Suprapubic skin (tissue), 4 donors: Measurements from ENCODE around the gene WDR4. TPM values are rescaled to one million over a fixed set of nuclear protein-coding genes. Genes with fewer than 3 reads are reported as not detected.
"Not testable (repeated sequence)": the region's sequence is repeated elsewhere in the genome, so short reads cannot be mapped to it uniquely, and the experiment has no call there.

ENCODE experiments used
- DNase-seq, 2 donors: peaks; one replicate each; pipeline ENCODE4 v3.0.0-alpha.2; 2019; ENCODE audit warnings: low spot score in 2 of 2
- H3K27ac ChIP-seq: fragments of 200-600 bp; sonication (generic); one replicate; pipeline ENCODE4 v1.5.1; 2019
- H3K27me3 ChIP-seq: fragments of 200-600 bp; sonication (generic); one replicate; pipeline ENCODE4 v1.5.1; 2019
- H3K36me3 ChIP-seq: fragments of 200-600 bp; sonication (generic); one replicate; pipeline ENCODE4 v1.5.1; 2019
- H3K4me1 ChIP-seq: fragments of 200-600 bp; sonication (generic); one replicate; pipeline ENCODE4 v1.5.1; 2019
- H3K4me3 ChIP-seq: fragments of 200-600 bp; sonication (generic); one replicate; pipeline ENCODE4 v1.5.1; 2019; ENCODE audit warnings: mild to moderate bottlenecking
- H3K9me3 ChIP-seq: fragments of 200-600 bp; sonication (generic); one replicate; pipeline ENCODE4 v1.5.1; 2019
- CTCF ChIP-seq, 2 donors: fragments of 200-600 bp in 1 of 2; fragments of 450-650 bp in 1 of 2; sonication (generic) in 1 of 2; IDR thresholded peaks; one replicate each; pipeline ENCODE4 v1.5.1; 2016 to 2019; ENCODE audit warnings: antibody characterized with exemption in 2 of 2, mild to moderate bottlenecking in 1 of 2, moderate library complexity in 1 of 2
- EP300 ChIP-seq: sonication (generic); formaldehyde crosslinking; IDR thresholded peaks from one replicate; pipeline ENCODE4 v1.6.1; 2017; ENCODE audit warnings: antibody characterized with exemption
- POLR2A ChIP-seq, 2 donors: fragments of 450-650 bp; IDR thresholded peaks; one replicate each; pipeline ENCODE4 v1.6.1; 2017; ENCODE audit warnings: antibody characterized with exemption in 2 of 2, mild to moderate bottlenecking in 2 of 2, moderate library complexity in 2 of 2
- POLR2AphosphoS5 ChIP-seq, 3 donors: sonication (generic); formaldehyde crosslinking; IDR thresholded peaks; one replicate each; pipeline ENCODE4 v1.6.1; 2017; ENCODE audit warnings: antibody characterized with exemption in 3 of 3
- WGBS: methylation state at CpG from one replicate; pipeline ENCODE4 v1.1.5; 2018; 5-methylcytosine and 5-hydroxymethylcytosine counted together
- total RNA-seq, 4 donors: library from RNA; depleted of rRNA; stranded (reverse); fragments of >200 nt; gene quantifications; one replicate each; pipeline ENCODE4 v1.1.0, GENCODE V29; 2016

Gene WDR4
- total RNA-seq, 4 donors from 2014 or later, result 10.1 to 18.7 (median 14.1) TPM

- Histone ChIP-seq H3K4me3 (no peak overlapping the region), H3K9me3 (no peaks in the 10 kb centered on the region), H3K4me1 (no peaks in the 10 kb centered on the region), H3K27me3 (peaks cover 6% of the 10 kb centered on the region), H3K36me3 (no peaks in the 10 kb centered on the region), H3K27ac (no peak overlapping the region)
- no peak for TF ChIP-seq CTCF (IDR thresholded peaks at IDR 0.05)
- TF ChIP-seq POLR2AphosphoS5 (IDR thresholded peaks at IDR 0.05), result no peak
- no peak for TF ChIP-seq POLR2A (IDR thresholded peaks at IDR 0.05)
- TF ChIP-seq EP300, result no peak
- WGBS, result 72% methylated on average over 14 of the region's 14 CpGs
- DNase-seq, result no peak
Measured at GRCh38 chr21:42806509-42807140, 72.7 kb downstream of the WDR4 start.

- H3K27me3 ChIP-seq, H3K4me3 ChIP-seq, H3K27ac ChIP-seq, H3K4me1 ChIP-seq, H3K9me3 ChIP-seq, DNase-seq, H3K36me3 ChIP-seq: not testable (repeated sequence)
- 82% methylated on average over 6 of the region's 6 CpGs for WGBS
Measured at GRCh38 chr21:42801616-42802015, 77.7 kb downstream of the WDR4 start.

- Histone ChIP-seq H3K27ac (no peak overlapping the region), H3K27me3 (no peaks in the 10 kb centered on the region), H3K9me3 (no peaks in the 10 kb centered on the region), H3K4me3 (no peak overlapping the region), H3K36me3 (no peaks in the 10 kb centered on the region), H3K4me1 (no peaks in the 10 kb centered on the region)
- no peak for TF ChIP-seq POLR2AphosphoS5 (IDR thresholded peaks at IDR 0.05)
- no peak for TF ChIP-seq POLR2A (IDR thresholded peaks at IDR 0.05)
- no peak for TF ChIP-seq EP300
- no peak for TF ChIP-seq CTCF (IDR thresholded peaks at IDR 0.05)
- WGBS, result 83% methylated on average over 5 of the region's 5 CpGs
- peak in 1 of 2 donors; percentile 14 for DNase-seq
Measured at GRCh38 chr21:42799948-42800347, 79.4 kb downstream of the WDR4 start.

GRCh38 chr21:42799516-42799915 is 79.8 kb downstream of the WDR4 start:
- Histone ChIP-seq H3K4me1 (no peaks in the 10 kb centered on the region), H3K9me3 (no peaks in the 10 kb centered on the region), H3K27me3 (peaks cover under 1% of the 10 kb centered on the region), H3K27ac (no peak overlapping the region), H3K36me3 (no peaks in the 10 kb centered on the region), H3K4me3 (no peak overlapping the region)
- 70% methylated on average over 9 of the region's 9 CpGs for whole genome bisulfite sequencing
- no peak for DNase-seq
- TF ChIP-seq EP300, result no peak
- no peak for TF ChIP-seq POLR2AphosphoS5 (IDR thresholded peaks at IDR 0.05)
- TF ChIP-seq CTCF (IDR thresholded peaks at IDR 0.05), result no peak
- TF ChIP-seq POLR2A (IDR thresholded peaks at IDR 0.05), result no peak

Other genes with a start within 250 kb of the WDR4 start
- gene PDE9A, start 225.9 kb downstream of the WDR4 start, total RNA-seq, result 10 to 100 TPM in 1 of 4 donors, 1 to 10 TPM in 3; 4.5 to 12.0 (median 7.1) TPM
- 10 to 100 TPM; 44.1 to 69.3 (median 60.0) TPM for gene NDUFV3, start 13.8 kb upstream of the WDR4 start, total RNA-seq
- not detected for gene ERVH48-1, start 46.1 kb upstream of the WDR4 start, total RNA-seq
- gene PKNOX1, start 95.0 kb upstream of the WDR4 start, total RNA-seq, result 10 to 100 TPM in 3 of 4 donors, 1 to 10 TPM in 1; 8.8 to 17.6 (median 11.6) TPM
- 1 to 10 TPM; 3.3 to 7.1 (median 6.1) TPM for gene CBS, start 196.3 kb upstream of the WDR4 start, total RNA-seq
- gene U2AF1, start 228.0 kb upstream of the WDR4 start, total RNA-seq, result 10 to 100 TPM; 38.8 to 77.3 (median 51.7) TPM